Measurements from ENCODE around the gene MTRF1L. TPM values are rescaled to one million over a fixed set of nuclear protein-coding genes. Genes with fewer than 3 reads are reported as not detected.

The MTRF1L gene
- total and polyA plus RNA-seq, 2 of the 13 experiments (the other 11 are each of a cell fraction or from before 2014, with no cell fraction given) = 17.6 to 28.7 TPM

- TF ChIP-seq, protein P1, sequence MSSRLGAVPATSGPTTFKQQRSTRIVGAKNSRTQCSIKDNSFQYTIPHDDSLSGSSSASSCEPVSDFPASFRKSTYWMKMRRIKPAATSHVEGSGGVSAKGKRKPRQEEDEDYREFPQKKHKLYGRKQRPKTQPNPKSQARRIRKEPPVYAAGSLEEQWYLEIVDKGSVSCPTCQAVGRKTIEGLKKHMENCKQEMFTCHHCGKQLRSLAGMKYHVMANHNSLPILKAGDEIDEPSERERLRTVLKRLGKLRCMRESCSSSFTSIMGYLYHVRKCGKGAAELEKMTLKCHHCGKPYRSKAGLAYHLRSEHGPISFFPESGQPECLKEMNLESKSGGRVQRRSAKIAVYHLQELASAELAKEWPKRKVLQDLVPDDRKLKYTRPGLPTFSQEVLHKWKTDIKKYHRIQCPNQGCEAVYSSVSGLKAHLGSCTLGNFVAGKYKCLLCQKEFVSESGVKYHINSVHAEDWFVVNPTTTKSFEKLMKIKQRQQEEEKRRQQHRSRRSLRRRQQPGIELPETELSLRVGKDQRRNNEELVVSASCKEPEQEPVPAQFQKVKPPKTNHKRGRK (CRISPR knock-in tag; IDR thresholded peaks at IDR 0.05) = no peak
- TF ChIP-seq GPN1 (CRISPR knock-in tag; IDR thresholded peaks at IDR 0.05; ENCODE audit: borderline replicate concordance) (no peak), ZNF230 (CRISPR knock-in tag; IDR thresholded peaks at IDR 0.05) (peak; percentile 23; the same call in 1 of the 2 replicates), ZNF549 (CRISPR knock-in tag; IDR thresholded peaks at IDR 0.05) (no peak), TFAP4 (IDR thresholded peaks at IDR 0.05; ENCODE audit: borderline replicate concordance, low read depth) (no peak), PTBP1 (IDR thresholded peaks at IDR 0.05; ENCODE audit: low read depth, low read length, poor library complexity, severe bottlenecking) (no peak), ATF1 (CRISPR knock-in tag; IDR thresholded peaks at IDR 0.05) (no peak), ZMYM3 (CRISPR knock-in tag; IDR thresholded peaks at IDR 0.05) (no peak), RAD21 (CRISPR knock-in tag; IDR thresholded peaks at IDR 0.05) (no peak), NFE2 (CRISPR knock-in tag; IDR thresholded peaks at IDR 0.05) (no peak), RAD51 (IDR thresholded peaks at IDR 0.05; ENCODE audit: borderline replicate concordance) (no peak), CHD2 (IDR thresholded peaks at IDR 0.05; ENCODE audit: low read depth, low read length) (no peak), ZIK1 (CRISPR knock-in tag; IDR thresholded peaks at IDR 0.05; ENCODE audit: borderline replicate concordance, low read depth) (peak; percentile 3; the same call in 1 of the 2 replicates)
- TF ChIP-seq, protein P2, sequence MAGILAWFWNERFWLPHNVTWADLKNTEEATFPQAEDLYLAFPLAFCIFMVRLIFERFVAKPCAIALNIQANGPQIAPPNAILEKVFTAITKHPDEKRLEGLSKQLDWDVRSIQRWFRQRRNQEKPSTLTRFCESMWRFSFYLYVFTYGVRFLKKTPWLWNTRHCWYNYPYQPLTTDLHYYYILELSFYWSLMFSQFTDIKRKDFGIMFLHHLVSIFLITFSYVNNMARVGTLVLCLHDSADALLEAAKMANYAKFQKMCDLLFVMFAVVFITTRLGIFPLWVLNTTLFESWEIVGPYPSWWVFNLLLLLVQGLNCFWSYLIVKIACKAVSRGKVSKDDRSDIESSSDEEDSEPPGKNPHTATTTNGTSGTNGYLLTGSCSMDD (CRISPR knock-in tag; IDR thresholded peaks at IDR 0.05) = 0 out of 2 replicates have a peak, but pooled peaks have one; percentile 59
- TF ChIP-seq, protein P3, sequence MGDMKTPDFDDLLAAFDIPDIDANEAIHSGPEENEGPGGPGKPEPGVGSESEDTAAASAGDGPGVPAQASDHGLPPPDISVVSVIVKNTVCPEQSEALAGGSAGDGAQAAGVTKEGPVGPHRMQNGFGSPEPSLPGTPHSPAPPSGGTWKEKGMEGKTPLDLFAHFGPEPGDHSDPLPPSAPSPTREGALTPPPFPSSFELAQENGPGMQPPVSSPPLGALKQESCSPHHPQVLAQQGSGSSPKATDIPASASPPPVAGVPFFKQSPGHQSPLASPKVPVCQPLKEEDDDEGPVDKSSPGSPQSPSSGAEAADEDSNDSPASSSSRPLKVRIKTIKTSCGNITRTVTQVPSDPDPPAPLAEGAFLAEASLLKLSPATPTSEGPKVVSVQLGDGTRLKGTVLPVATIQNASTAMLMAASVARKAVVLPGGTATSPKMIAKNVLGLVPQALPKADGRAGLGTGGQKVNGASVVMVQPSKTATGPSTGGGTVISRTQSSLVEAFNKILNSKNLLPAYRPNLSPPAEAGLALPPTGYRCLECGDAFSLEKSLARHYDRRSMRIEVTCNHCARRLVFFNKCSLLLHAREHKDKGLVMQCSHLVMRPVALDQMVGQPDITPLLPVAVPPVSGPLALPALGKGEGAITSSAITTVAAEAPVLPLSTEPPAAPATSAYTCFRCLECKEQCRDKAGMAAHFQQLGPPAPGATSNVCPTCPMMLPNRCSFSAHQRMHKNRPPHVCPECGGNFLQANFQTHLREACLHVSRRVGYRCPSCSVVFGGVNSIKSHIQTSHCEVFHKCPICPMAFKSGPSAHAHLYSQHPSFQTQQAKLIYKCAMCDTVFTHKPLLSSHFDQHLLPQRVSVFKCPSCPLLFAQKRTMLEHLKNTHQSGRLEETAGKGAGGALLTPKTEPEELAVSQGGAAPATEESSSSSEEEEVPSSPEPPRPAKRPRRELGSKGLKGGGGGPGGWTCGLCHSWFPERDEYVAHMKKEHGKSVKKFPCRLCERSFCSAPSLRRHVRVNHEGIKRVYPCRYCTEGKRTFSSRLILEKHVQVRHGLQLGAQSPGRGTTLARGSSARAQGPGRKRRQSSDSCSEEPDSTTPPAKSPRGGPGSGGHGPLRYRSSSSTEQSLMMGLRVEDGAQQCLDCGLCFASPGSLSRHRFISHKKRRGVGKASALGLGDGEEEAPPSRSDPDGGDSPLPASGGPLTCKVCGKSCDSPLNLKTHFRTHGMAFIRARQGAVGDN (CRISPR knock-in tag; IDR thresholded peaks at IDR 0.05) = no peak
Observed at GRCh38 chr6:152981989-152982903, 20.3 kb downstream of the MTRF1L start (continued).

Data from HepG2 (cell line).